Measurements from ENCODE around the gene FBN1.

FBN1 gene

GRCh38 chr15:48650931-48651330 lies 5.4 kb upstream of the FBN1 start:
- DNase-seq = no peak

GRCh38 chr15:48647962-48648361 lies 2.5 kb upstream of the FBN1 start:
- DNase-seq = no peak

- no peak for DNase-seq
These were observed 822 bp upstream of the FBN1 start for GRCh38 chr15:48646331-48646730.

DNA sequence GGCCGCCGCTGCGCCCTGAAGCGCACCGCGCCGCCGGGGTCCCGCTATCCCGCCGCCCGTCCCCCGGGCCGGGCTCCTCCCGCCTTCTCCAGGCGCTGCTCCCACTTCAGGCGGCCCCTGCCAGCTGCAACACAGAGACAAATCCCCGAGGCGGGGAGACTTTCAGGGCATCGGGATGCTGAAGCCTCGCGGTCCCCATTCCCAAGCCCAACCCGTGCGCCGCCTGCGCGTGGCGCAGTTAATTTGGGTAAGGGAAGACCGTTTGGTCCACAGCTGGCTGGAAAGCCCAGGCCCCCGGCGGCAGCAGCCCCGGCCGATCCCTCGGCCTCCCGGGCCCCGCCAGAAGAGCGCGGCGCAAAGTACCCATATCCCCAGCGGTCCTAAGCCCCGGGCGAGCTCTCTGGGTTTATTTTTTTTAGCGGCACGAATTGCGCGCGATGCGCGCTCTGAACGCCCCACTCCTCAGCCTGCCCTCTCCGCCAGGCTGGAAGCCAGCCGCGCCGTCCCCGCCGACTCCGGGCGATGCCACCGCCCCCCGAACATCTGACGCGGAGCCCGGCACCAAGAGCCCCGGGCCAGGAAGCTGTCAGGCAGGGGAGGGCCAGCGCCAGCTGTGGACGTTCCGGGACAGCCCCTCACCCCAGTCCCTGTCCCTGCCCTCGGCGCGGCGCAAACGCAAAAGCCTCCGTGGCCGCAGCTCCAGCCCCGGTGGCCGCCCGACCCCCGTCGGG lies 517 bp downstream of the FBN1 start:
- peak; percentile 11 for DNase-seq

DNA sequence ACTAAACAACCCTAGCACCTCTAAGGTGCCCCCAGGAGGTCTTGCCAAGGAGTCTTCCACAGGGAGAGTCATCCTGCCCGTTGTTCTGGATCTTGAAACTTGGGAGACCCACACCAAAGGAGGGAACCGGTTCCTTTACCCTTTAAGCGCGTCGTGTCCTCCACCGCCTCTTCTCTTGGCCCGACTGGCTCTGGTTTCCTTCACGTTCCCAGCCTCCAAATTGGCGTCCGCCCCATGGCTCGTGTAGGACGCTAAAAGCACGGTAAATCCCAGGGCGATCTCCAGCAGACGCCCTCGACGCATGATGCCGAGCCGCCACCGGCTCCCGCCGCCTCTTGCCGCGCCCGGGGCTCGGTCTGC lies 1.1 kb downstream of the FBN1 start:
- no peak for DNase-seq

DNA sequence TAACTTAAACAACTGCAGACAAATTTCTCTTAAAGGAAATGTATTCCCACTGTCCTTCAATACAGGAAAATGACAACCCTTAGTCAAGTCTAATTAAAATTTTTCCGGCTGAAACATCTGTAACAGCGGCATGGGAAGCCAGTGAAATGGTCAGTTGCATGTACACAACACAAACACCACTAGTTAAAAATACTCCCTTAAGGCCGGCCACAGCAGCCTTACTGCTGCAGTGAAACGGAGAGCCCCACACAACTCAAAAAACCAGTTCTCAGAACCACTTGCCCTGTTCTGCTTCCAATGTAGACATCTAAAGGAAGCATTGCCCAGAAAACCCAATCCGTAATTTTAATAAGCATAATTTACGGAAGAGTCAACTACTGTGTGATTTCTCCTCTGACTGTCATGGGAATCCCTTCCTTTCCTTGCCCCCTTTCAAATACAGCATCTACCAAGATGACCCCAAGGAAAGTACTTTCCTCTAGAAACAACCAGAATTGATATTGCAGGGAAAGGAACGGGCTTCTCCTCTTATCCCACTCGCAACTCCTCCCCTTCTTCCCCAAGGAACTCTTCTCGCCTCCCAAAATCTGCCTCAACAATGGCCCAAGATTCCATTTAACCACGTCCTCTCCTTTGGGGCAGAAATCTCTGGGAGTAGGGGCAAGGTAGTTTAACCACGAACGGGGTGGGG lies 1.6 kb downstream of the FBN1 start:
- DNase-seq = no peak

GRCh38 chr15:48643206-48643605 lies 2.3 kb downstream of the FBN1 start:
- DNase-seq = no peak

GRCh38 chr15:48642795-48643194 lies 2.7 kb downstream of the FBN1 start:
- no peak for DNase-seq

- DNase-seq = peak; percentile 5
These were observed 4.1 kb downstream of the FBN1 start for GRCh38 chr15:48641416-48641815.

- DNase-seq = no peak
These were observed 6.5 kb downstream of the FBN1 start for GRCh38 chr15:48638963-48639362.

DNA sequence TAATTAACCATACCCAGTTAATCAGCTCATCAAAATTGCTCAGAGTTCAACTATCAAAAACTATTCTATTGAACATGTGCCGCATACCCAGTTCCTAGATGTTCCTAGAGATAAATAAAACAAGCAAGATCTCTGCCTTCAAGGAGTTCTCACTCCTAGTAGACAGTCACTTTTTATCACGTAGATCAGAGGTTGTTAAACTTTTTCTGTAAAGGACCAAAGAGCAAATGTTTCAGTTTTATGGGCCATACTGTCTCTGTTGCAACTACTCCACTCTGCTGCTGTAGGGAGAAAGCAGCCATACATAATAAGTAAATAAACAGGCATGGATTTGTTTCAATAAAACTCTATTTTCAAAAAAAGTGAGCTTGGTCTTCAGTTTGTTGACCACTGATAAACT lies 7.9 kb downstream of the FBN1 start:
- DNase-seq = no peak

- DNase-seq = no peak
These were observed 9.0 kb downstream of the FBN1 start for GRCh38 chr15:48636511-48636910.

DNA sequence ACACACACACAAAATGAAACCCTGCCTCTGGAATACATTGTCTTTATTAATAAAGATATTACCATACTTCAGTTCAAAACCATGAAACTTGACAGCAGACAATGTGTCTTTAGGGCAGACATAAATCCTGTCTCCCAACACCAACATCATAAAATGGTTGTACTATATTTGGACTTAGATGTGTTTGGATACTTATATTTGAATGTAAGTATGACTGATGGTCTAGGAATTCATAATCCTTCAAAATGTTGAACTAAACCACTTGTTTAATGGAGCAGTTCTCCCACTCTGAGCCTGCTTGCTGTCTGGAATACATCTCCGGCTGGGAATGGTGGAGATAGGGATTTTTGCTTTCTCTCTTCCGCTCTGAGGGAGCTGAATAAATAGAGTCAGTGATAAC lies 10.6 kb downstream of the FBN1 start:
- DNase-seq = no peak

DNA sequence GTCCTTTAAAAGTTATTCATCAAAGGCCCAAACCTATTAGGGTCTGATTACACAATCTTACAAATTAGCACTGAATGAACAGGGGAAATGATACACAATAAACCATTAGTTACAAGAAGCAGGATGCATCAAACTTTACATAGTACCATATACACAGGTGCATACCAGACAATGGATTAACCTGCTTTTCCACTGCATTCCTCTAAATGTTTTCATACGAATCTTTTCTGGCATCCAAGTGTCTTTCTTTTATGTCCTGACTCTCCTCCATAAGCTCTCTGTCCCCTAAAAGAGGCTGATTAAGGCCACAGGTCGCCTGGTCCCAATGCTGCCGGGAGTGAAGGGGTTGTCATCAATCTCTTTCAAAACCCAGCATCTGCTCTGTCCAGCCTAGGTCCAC lies 11.4 kb downstream of the FBN1 start:
- no peak for DNase-seq

- DNase-seq = no peak
These were observed 12.9 kb downstream of the FBN1 start for GRCh38 chr15:48632651-48633050.

GRCh38 chr15:48631176-48631770 lies 14.2 kb downstream of the FBN1 start:
- no peak for DNase-seq

- no peak for DNase-seq
These were observed 15.3 kb downstream of the FBN1 start for GRCh38 chr15:48630245-48630644.

DNA sequence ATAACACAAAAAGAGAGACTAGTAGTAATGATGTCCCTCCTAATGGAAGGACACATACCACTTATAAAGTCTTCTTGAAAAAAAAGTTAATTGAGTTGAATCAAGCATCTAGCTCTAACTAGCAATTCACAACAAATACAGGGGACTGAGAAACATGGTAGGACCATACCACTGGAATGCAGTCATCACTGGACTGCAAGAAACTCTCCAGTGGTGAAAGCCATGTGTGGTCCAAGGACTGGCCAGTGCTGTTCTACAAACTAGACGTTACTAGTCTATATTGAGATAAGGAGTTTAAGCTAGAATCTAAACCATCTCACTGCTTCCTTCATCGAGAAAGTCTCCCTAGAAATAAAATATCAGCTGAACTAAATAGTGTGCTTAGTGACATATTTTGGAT lies 16.7 kb downstream of the FBN1 start:
- DNase-seq = no peak

GRCh38 chr15:48627260-48627940 lies 18.1 kb downstream of the FBN1 start:
- DNase-seq = no peak

DNA sequence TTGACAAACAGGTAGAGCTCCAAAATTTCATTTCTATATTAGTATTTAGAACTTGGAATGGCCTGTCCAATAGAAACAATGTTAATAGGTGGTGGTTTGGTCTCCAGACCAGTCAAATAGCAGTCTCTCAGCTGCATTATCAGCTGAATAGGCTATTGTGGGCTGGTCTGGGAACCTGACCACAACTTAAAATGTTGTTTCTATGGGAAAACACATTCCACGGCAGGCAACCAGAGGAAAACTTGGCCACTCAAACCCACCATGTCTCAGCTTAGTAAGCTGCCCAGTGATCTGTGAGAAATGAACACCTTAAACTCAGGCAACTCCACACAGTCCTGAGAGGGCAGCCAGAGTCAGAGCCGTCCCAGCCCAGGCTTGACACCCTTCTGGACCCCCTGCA lies 20.4 kb downstream of the FBN1 start:
- DNase-seq = no peak

GRCh38 chr15:48624700-48625099 lies 20.8 kb downstream of the FBN1 start:
- no peak for DNase-seq

DNA sequence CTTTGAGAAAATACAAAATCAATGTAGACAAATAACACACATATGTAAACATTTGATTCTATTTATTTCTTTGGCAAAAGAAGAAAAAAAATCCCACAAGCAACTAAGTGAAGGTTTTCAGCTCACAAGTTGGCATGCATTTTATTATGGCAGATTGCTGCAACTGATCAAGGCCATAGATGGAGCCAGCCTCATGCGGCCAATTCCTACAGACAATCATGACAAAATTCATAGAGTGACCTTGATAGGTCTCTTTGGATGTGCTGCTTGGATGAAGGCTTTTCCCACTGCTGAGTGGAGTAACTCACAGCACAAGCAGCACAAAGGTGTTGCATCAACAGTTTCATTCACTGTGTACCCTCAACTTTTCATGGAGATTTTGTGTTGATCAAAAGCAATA lies 22.1 kb downstream of the FBN1 start:
- no peak for DNase-seq

DNA sequence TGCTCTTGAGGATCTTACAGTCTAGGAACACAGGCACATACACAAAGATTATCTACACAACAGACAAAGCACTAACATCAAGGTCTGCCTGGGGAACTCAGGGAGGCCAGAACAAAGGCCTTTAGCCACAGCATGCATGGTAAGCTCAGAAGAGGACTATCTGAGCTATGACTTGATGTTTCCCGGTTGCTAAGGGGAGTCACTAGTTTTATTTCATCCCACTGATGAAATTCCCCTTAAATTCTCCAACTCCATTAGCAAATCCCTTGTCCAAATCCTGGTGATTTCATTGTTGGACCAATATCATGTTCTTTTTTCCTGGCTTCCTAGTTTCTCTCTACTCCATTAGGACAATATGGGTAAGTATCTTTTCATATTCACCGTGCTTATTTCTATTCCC lies 23.3 kb downstream of the FBN1 start:
- no peak for DNase-seq

DNA sequence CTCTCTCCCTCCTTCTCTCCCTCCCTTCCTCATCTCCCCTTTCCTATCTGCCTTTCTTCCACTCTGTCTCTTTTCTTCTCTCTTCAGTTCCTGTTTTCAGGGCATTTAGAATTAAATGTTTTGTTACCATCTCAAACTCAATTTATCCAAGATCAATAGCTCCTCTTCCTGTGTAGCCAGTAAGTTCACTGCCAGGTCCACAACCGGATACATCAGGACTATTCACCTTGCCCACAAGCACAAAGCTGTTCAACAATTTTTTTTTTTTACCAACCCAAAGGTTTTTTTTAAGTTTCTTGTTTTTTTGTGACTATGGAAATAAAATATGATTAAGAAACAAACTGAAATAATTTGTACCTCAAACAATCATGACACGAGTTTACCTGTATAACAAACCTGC lies 26.1 kb downstream of the FBN1 start:
- no peak for DNase-seq
